ENCODE results near the gene GSG1.
"Not testable (repeated sequence)": the region's sequence is repeated elsewhere in the genome, so short reads cannot be mapped to it uniquely, and the experiment has no call there.

The GSG1 gene

GRCh38 chr12:13091832-13092231 lies 11.6 kb downstream of the GSG1 start:
- DNase-seq (ENCODE audit: low read depth), result no peak

GRCh38 chr12:13090054-13090453 lies 13.4 kb downstream of the GSG1 start:
- no peak for DNase-seq (ENCODE audit: low read depth)

GRCh38 chr12:13088496-13088895 lies 15.0 kb downstream of the GSG1 start:
- no peak for DNase-seq (ENCODE audit: low read depth)

GRCh38 chr12:13087766-13088165 lies 15.7 kb downstream of the GSG1 start:
- no peak for DNase-seq (ENCODE audit: low read depth)

- DNase-seq (ENCODE audit: low read depth), result peak; percentile 48
These were observed 17.3 kb downstream of the GSG1 start for GRCh38 chr12:13085968-13086686.

GRCh38 chr12:13084898-13085640 lies 18.4 kb downstream of the GSG1 start:
- DNase-seq (ENCODE audit: low read depth), result no peak

GRCh38 chr12:13083638-13084037 lies 19.8 kb downstream of the GSG1 start:
- DNase-seq (ENCODE audit: low read depth), result not testable (repeated sequence)

- DNase-seq (ENCODE audit: low read depth), result no peak
These were observed 20.6 kb downstream of the GSG1 start for GRCh38 chr12:13082861-13083260.

GRCh38 chr12:13080266-13080665 lies 23.2 kb downstream of the GSG1 start:
- no peak for DNase-seq (ENCODE audit: low read depth)

GRCh38 chr12:13079440-13079906 lies 24.0 kb downstream of the GSG1 start:
- DNase-seq (ENCODE audit: low read depth), result no peak

- DNase-seq (ENCODE audit: low read depth), result peak; percentile 17
These were observed 27.5 kb downstream of the GSG1 start for GRCh38 chr12:13075786-13076570.

GRCh38 chr12:13075118-13075480 lies 28.4 kb downstream of the GSG1 start:
- DNase-seq (ENCODE audit: low read depth), result peak; percentile 70

GRCh38 chr12:13074396-13075117 lies 28.9 kb downstream of the GSG1 start:
- DNase-seq (ENCODE audit: low read depth), result peak; percentile 35

GRCh38 chr12:13073173-13073572 lies 30.3 kb downstream of the GSG1 start:
- peak; percentile 28 for DNase-seq (ENCODE audit: low read depth)

GRCh38 chr12:13071305-13072280 lies 31.9 kb downstream of the GSG1 start:
- DNase-seq (ENCODE audit: low read depth), result no peak

GRCh38 chr12:13069380-13069779 lies 34.1 kb downstream of the GSG1 start:
- DNase-seq (ENCODE audit: low read depth), result no peak

- DNase-seq (ENCODE audit: low read depth), result no peak
These were observed 36.1 kb downstream of the GSG1 start for GRCh38 chr12:13067322-13067721.

GRCh38 chr12:13066459-13066858 lies 37.0 kb downstream of the GSG1 start:
- no peak for DNase-seq (ENCODE audit: low read depth)

GRCh38 chr12:13066014-13066413 lies 37.5 kb downstream of the GSG1 start:
- DNase-seq (ENCODE audit: low read depth), result no peak

GRCh38 chr12:13062669-13063068 lies 40.8 kb downstream of the GSG1 start:
- DNase-seq (ENCODE audit: low read depth), result no peak

GRCh38 chr12:13061377-13061776 lies 42.1 kb downstream of the GSG1 start:
- no peak for DNase-seq (ENCODE audit: low read depth)

Measured in EH (cell line).